ENCODE results near the gene WDR1.

WDR1 gene

GRCh38 chr4:10098780-10099160, 17.8 kb downstream of the WDR1 start:
- no peak for DNase-seq (ENCODE audit: low spot score)

- no peak for DNase-seq (ENCODE audit: low spot score)
Measured at GRCh38 chr4:10097906-10098779, 18.5 kb downstream of the WDR1 start.

GRCh38 chr4:10096978-10097335, 19.6 kb downstream of the WDR1 start:
- DNase-seq (ENCODE audit: low spot score): no peak

- DNase-seq (ENCODE audit: low spot score): peak; percentile 83
Measured at GRCh38 chr4:10096201-10096977, 20.2 kb downstream of the WDR1 start.

- no peak for DNase-seq (ENCODE audit: low spot score)
Measured at GRCh38 chr4:10095296-10095991, 21.2 kb downstream of the WDR1 start.

GRCh38 chr4:10094841-10095240, 21.8 kb downstream of the WDR1 start:
- no peak for DNase-seq (ENCODE audit: low spot score)

- peak; percentile 68 for DNase-seq (ENCODE audit: low spot score)
Measured at GRCh38 chr4:10093801-10094552, 22.6 kb downstream of the WDR1 start.

GRCh38 chr4:10093271-10093621, 23.4 kb downstream of the WDR1 start:
- DNase-seq (ENCODE audit: low spot score): no peak

GRCh38 chr4:10092481-10093270, 23.9 kb downstream of the WDR1 start:
- no peak for DNase-seq (ENCODE audit: low spot score)

GRCh38 chr4:10091531-10092181, 24.9 kb downstream of the WDR1 start:
- DNase-seq (ENCODE audit: low spot score): no peak

- DNase-seq (ENCODE audit: low spot score): no peak
Measured at GRCh38 chr4:10090467-10091250, 25.9 kb downstream of the WDR1 start.

- DNase-seq (ENCODE audit: low spot score): peak; percentile 62
Measured at GRCh38 chr4:10089346-10089745, 27.3 kb downstream of the WDR1 start.

GRCh38 chr4:10088135-10089010, 28.2 kb downstream of the WDR1 start:
- no peak for DNase-seq (ENCODE audit: low spot score)

GRCh38 chr4:10087152-10087791, 29.3 kb downstream of the WDR1 start:
- no peak for DNase-seq (ENCODE audit: low spot score)

GRCh38 chr4:10086506-10087120, 30.0 kb downstream of the WDR1 start:
- no peak for DNase-seq (ENCODE audit: low spot score)

- no peak for DNase-seq (ENCODE audit: low spot score)
Measured at GRCh38 chr4:10085828-10086505, 30.6 kb downstream of the WDR1 start.

GRCh38 chr4:10085386-10085785, 31.2 kb downstream of the WDR1 start:
- DNase-seq (ENCODE audit: low spot score): no peak

Measured in kidney capillary endothelial cell (primary cell).